ENCODE data around the gene NT5M. TPM values are rescaled to one million over a fixed set of nuclear protein-coding genes. Genes with fewer than 3 reads are reported as not detected.

NT5M gene
- total and polyA plus RNA-seq, 2 donors (not counting 1 experiment from before 2014, with no cell fraction given) = 0.37 to 1.2 TPM

DNA sequence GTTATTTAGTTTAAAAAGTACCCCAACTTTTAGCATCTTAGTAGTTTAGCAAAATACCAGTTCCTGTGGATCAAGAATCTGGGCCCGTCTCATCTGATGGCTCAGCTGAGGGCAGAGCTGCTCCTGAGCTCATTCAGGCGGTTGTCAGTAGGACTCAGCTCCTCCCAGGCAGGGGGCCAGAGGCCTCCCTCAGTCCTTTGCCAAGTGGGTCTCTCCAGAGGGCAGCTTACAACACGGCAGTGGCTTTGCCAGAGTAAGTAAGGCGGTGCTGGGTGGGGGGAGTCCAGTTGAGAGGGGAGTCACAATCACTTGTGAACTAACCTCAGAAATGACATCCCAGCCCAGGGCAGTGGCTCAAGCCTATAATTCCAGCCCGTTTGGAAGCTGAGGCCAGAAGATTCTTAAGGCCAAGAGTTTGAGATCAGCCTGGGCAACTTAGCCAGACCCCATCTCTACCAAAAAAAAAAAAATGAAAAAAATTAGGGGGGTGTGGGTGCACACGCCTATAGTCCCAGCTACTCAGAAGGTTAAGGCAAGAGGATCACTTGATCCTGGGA, 92.2 kb downstream of the NT5M start:
- Histone ChIP-seq H3K4me3 (replicated peaks in 1 of 4; ENCODE audit: control extremely low read depth in 1 of 4, insufficient read depth in 1 of 4, low read depth in 3 of 4, low read length in 4 of 4) (no peak overlapping the region), H3K27me3 (ENCODE audit: control insufficient read depth, insufficient read depth, low read length) (peaks cover 2% of the 10 kb centered on the region), H3K4me2 (ENCODE audit: extremely low read depth, insufficient read depth, low read length) (no peak overlapping the region), H3K79me2 (ENCODE audit: control insufficient read depth, insufficient read depth, low read length) (no peaks in the 10 kb centered on the region), H3K9ac (ENCODE audit: insufficient read depth, low read length) (no peak overlapping the region), H3K27ac (ENCODE audit: insufficient read depth, low read length) (no peak overlapping the region), H2AFZ (ENCODE audit: low read length) (no peak overlapping the region), H3K36me3 (ENCODE audit: control insufficient read depth, insufficient read depth, low read length) (no peaks in the 10 kb centered on the region), H3K9me3 (ENCODE audit: control insufficient read depth, insufficient read depth, low read depth, low read length) (no peaks in the 10 kb centered on the region), H3K4me1 (ENCODE audit: control insufficient read depth, extremely low read depth, insufficient read depth, low read length) (no peaks in the 10 kb centered on the region), H4K20me1 (ENCODE audit: control insufficient read depth, extremely low read depth, insufficient read depth, low read length) (no peaks in the 10 kb centered on the region)
- TF ChIP-seq, protein P1, sequence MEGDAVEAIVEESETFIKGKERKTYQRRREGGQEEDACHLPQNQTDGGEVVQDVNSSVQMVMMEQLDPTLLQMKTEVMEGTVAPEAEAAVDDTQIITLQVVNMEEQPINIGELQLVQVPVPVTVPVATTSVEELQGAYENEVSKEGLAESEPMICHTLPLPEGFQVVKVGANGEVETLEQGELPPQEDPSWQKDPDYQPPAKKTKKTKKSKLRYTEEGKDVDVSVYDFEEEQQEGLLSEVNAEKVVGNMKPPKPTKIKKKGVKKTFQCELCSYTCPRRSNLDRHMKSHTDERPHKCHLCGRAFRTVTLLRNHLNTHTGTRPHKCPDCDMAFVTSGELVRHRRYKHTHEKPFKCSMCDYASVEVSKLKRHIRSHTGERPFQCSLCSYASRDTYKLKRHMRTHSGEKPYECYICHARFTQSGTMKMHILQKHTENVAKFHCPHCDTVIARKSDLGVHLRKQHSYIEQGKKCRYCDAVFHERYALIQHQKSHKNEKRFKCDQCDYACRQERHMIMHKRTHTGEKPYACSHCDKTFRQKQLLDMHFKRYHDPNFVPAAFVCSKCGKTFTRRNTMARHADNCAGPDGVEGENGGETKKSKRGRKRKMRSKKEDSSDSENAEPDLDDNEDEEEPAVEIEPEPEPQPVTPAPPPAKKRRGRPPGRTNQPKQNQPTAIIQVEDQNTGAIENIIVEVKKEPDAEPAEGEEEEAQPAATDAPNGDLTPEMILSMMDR (conservative IDR thresholded peaks at IDR 0.05 in 1 of 2, IDR thresholded peaks at IDR 0.05 in 1 of 2; ENCODE audit: low read depth in 1 of 2, low read length in 2 of 2) = no peak
- no peak for TF ChIP-seq EZH2 (IDR thresholded peaks at IDR 0.05; ENCODE audit: low read length, missing control alignments)
- DNase-seq (ENCODE audit: low read depth in 2 of 2) = no peak

- no peaks in the 10 kb centered on the region for H3K9me3 ChIP-seq (ENCODE audit: control insufficient read depth, insufficient read depth, low read depth, low read length)
- no peaks in the 10 kb centered on the region for H3K79me2 ChIP-seq (ENCODE audit: control insufficient read depth, insufficient read depth, low read length)
- no peak overlapping the region for H3K4me3 ChIP-seq (replicated peaks in 1 of 4; ENCODE audit: control extremely low read depth in 1 of 4, insufficient read depth in 1 of 4, low read depth in 3 of 4, low read length in 4 of 4)
- no peak overlapping the region for H3K9ac ChIP-seq (ENCODE audit: insufficient read depth, low read length)
- H3K4me1 ChIP-seq (ENCODE audit: control insufficient read depth, extremely low read depth, insufficient read depth, low read length) = no peaks in the 10 kb centered on the region
- H3K27me3 ChIP-seq (ENCODE audit: control insufficient read depth, insufficient read depth, low read length) = peaks cover 2% of the 10 kb centered on the region
- H3K36me3 ChIP-seq (ENCODE audit: control insufficient read depth, insufficient read depth, low read length) = no peaks in the 10 kb centered on the region
- no peak overlapping the region for H3K27ac ChIP-seq (ENCODE audit: insufficient read depth, low read length)
- H3K4me2 ChIP-seq (ENCODE audit: extremely low read depth, insufficient read depth, low read length) = no peak overlapping the region
- H4K20me1 ChIP-seq (ENCODE audit: control insufficient read depth, extremely low read depth, insufficient read depth, low read length) = no peaks in the 10 kb centered on the region
- no peak overlapping the region for H2AFZ ChIP-seq (ENCODE audit: low read length)
- TF ChIP-seq, protein P1 (conservative IDR thresholded peaks at IDR 0.05 in 1 of 2, IDR thresholded peaks at IDR 0.05 in 1 of 2; ENCODE audit: low read depth in 1 of 2, low read length in 2 of 2) = no peak
- no peak for TF ChIP-seq EZH2 (IDR thresholded peaks at IDR 0.05; ENCODE audit: low read length, missing control alignments)
- DNase-seq (ENCODE audit: low read depth in 2 of 2) = no peak
Measured at GRCh38 chr17:17395885-17396284, 92.7 kb downstream of the NT5M start.

Other genes starting within 250 kb of the NT5M start
- gene PLD6, start 97.0 kb upstream of the NT5M start, total RNA-seq = 6.7 and 7.8 TPM in 2 replicates
- 2.5 and 4.7 TPM in 2 replicates for gene PLD6, start 97.0 kb upstream of the NT5M start, polyA plus RNA-seq
- 66.5 and 68.5 TPM in 2 replicates for gene FLCN, start 66.2 kb upstream of the NT5M start, total RNA-seq
- gene FLCN, start 66.2 kb upstream of the NT5M start, polyA plus RNA-seq = 16.4 and 17.5 TPM in 2 replicates
- gene COPS3, start 22.1 kb upstream of the NT5M start, total RNA-seq = 59.8 and 62.3 TPM in 2 replicates
- 80.6 and 99.6 TPM in 2 replicates for gene COPS3, start 22.1 kb upstream of the NT5M start, polyA plus RNA-seq
- 11.7 and 12.3 TPM in 2 replicates for gene MED9, start 173.6 kb downstream of the NT5M start, total RNA-seq
- gene MED9, start 173.6 kb downstream of the NT5M start, polyA plus RNA-seq = 10.5 and 11.9 TPM in 2 replicates
- gene RASD1, start 193.0 kb downstream of the NT5M start, total RNA-seq = 0.26 and 2.6 TPM in 2 replicates
- 0.32 and 0.34 TPM in 2 replicates for gene RASD1, start 193.0 kb downstream of the NT5M start, polyA plus RNA-seq